ENCODE results near the gene GTF3C5.

Gene GTF3C5

DNA sequence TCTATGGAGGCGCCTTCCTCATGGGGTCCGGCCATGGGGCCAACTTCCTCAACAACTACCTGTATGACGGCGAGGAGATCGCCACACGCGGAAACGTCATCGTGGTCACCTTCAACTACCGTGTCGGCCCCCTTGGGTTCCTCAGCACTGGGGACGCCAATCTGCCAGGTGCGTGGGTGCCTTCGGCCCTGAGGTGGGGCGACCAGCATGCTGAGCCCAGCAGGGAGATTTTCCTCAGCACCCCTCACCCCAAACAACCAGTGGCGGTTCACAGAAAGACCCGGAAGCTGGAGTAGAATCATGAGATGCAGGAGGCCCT is 34.2 kb downstream of the GTF3C5 start:
- Histone ChIP-seq H3K27me3 (ENCODE audit: low read length) (no peaks in the 10 kb centered on the region), H3K4me2 (ENCODE audit: low read depth, low read length, poor library complexity, severe bottlenecking) (no peak overlapping the region), H3K9ac (ENCODE audit: low read length) (no peak overlapping the region), H3K79me2 (ENCODE audit: insufficient read depth, low read length) (no peaks in the 10 kb centered on the region), H3K27ac (ENCODE audit: low read depth, low read length) (no peak overlapping the region), H2AFZ (ENCODE audit: low read depth, low read length, severe bottlenecking) (no peak overlapping the region), H3K4me3 (ENCODE audit: insufficient read depth, low read length, poor library complexity, severe bottlenecking) (no peak overlapping the region), H4K20me1 (ENCODE audit: low read depth, low read length) (no peaks in the 10 kb centered on the region), H3K36me3 (ENCODE audit: low read length) (no peaks in the 10 kb centered on the region), H3F3A (ENCODE audit: insufficient read depth) (no peaks in the 10 kb centered on the region), H3K9me3 (ENCODE audit: insufficient read depth, low read length) (no peaks in the 10 kb centered on the region), H3K9me2 (replicated peaks; ENCODE audit: insufficient read depth, low read length) (no peaks in the 10 kb centered on the region)
- no peak for TF ChIP-seq CTCF (IDR thresholded peaks at IDR 0.05; ENCODE audit: insufficient read depth, low read length, poor library complexity, severe bottlenecking)
- no peak for TF ChIP-seq EZH2phosphoT487 (conservative IDR thresholded peaks at IDR 0.05; ENCODE audit: low read length)

- no peak for TF ChIP-seq EZH2phosphoT487 (conservative IDR thresholded peaks at IDR 0.05; ENCODE audit: low read length)
- TF ChIP-seq CTCF (IDR thresholded peaks at IDR 0.05; ENCODE audit: insufficient read depth, low read length, poor library complexity, severe bottlenecking), result no peak
- no peaks in the 10 kb centered on the region for H3K9me2 ChIP-seq (replicated peaks; ENCODE audit: insufficient read depth, low read length)
- no peaks in the 10 kb centered on the region for H3K9me3 ChIP-seq (ENCODE audit: insufficient read depth, low read length)
- H3K27ac ChIP-seq (ENCODE audit: low read depth, low read length), result no peak overlapping the region
- H3F3A ChIP-seq (ENCODE audit: insufficient read depth), result no peaks in the 10 kb centered on the region
- no peak overlapping the region for H2AFZ ChIP-seq (ENCODE audit: low read depth, low read length, severe bottlenecking)
- no peak overlapping the region for H3K9ac ChIP-seq (ENCODE audit: low read length)
- H3K4me3 ChIP-seq (ENCODE audit: insufficient read depth, low read length, poor library complexity, severe bottlenecking), result no peak overlapping the region
- H4K20me1 ChIP-seq (ENCODE audit: low read depth, low read length), result no peaks in the 10 kb centered on the region
- no peaks in the 10 kb centered on the region for H3K36me3 ChIP-seq (ENCODE audit: low read length)
- H3K4me2 ChIP-seq (ENCODE audit: low read depth, low read length, poor library complexity, severe bottlenecking), result no peak overlapping the region
- no peaks in the 10 kb centered on the region for H3K27me3 ChIP-seq (ENCODE audit: low read length)
- no peaks in the 10 kb centered on the region for H3K79me2 ChIP-seq (ENCODE audit: insufficient read depth, low read length)
Observed at GRCh38 chr9:133066181-133066983, 35.6 kb downstream of the GTF3C5 start.

- Histone ChIP-seq H4K20me1 (ENCODE audit: low read depth, low read length) (no peaks in the 10 kb centered on the region), H3K27me3 (ENCODE audit: low read length) (no peaks in the 10 kb centered on the region), H3K27ac (ENCODE audit: low read depth, low read length) (no peak overlapping the region), H3K79me2 (ENCODE audit: insufficient read depth, low read length) (no peaks in the 10 kb centered on the region), H3K36me3 (ENCODE audit: low read length) (no peaks in the 10 kb centered on the region), H3K9me3 (ENCODE audit: insufficient read depth, low read length) (no peaks in the 10 kb centered on the region), H2AFZ (ENCODE audit: low read depth, low read length, severe bottlenecking) (no peak overlapping the region), H3K9ac (ENCODE audit: low read length) (no peak overlapping the region), H3K4me3 (ENCODE audit: insufficient read depth, low read length, poor library complexity, severe bottlenecking) (no peak overlapping the region), H3K9me2 (replicated peaks; ENCODE audit: insufficient read depth, low read length) (no peaks in the 10 kb centered on the region), H3F3A (ENCODE audit: insufficient read depth) (no peaks in the 10 kb centered on the region), H3K4me2 (ENCODE audit: low read depth, low read length, poor library complexity, severe bottlenecking) (no peak overlapping the region)
- TF ChIP-seq CTCF (IDR thresholded peaks at IDR 0.05; ENCODE audit: insufficient read depth, low read length, poor library complexity, severe bottlenecking), result no peak
Observed at GRCh38 chr9:133067006-133067405, 36.2 kb downstream of the GTF3C5 start.

All from SU-DHL-6 (cell line).